OCI-LY1 (cell line): ENCODE results near the gene ALKBH2.
A peak's percentile ranks its signal among the peaks of the same experiment; 100 is the strongest.

Experiments
- H2AFZ ChIP-seq: fragments of 200-600 bp; sonication (generic), shearing (Covaris generic); 2 replicates; pipeline ENCODE4 v1.6.0; 2014; ENCODE audit warnings: antibody characterized with exemption, mild to moderate bottlenecking, low read length
- H3F3A ChIP-seq: fragments of 200-600 bp; sonication (generic), shearing (Covaris generic); 2 replicates; pipeline ENCODE4 v1.6.0; 2014; ENCODE audit warnings: mild to moderate bottlenecking, antibody characterized with exemption, low read length, moderate library complexity; ENCODE audit not compliant: insufficient read depth
- H3K27ac ChIP-seq: fragments of 200-600 bp; sonication (generic); 2 replicates; pipeline ENCODE4 v1.5.1; 2014; ENCODE audit warnings: low read length, mixed run types, mild to moderate bottlenecking, low read depth; ENCODE audit not compliant: poor library complexity, severe bottlenecking
- H3K27me3 ChIP-seq: fragments of 200-600 bp; sonication (generic); 2 replicates; pipeline ENCODE4 v1.6.0; 2014; ENCODE audit warnings: antibody characterized with exemption, mild to moderate bottlenecking, low read length, moderate library complexity; ENCODE audit not compliant: insufficient read depth
- H3K36me3 ChIP-seq: fragments of 200-600 bp; sonication (generic); 2 replicates; pipeline ENCODE4 v1.6.1; 2014; ENCODE audit warnings: mild to moderate bottlenecking, antibody characterized with exemption, low read length, moderate library complexity, mixed read lengths; ENCODE audit not compliant: insufficient read depth
- H3K4me1 ChIP-seq: fragments of 200-600 bp; sonication (generic); 2 replicates; pipeline ENCODE4 v1.5.1; 2014; ENCODE audit warnings: mild to moderate bottlenecking, low read length, moderate library complexity; ENCODE audit not compliant: insufficient read depth, severe bottlenecking
- H3K4me2 ChIP-seq: fragments of 200-600 bp; sonication (generic), shearing (Covaris generic); 2 replicates; pipeline ENCODE4 v1.6.1; 2014; ENCODE audit warnings: low read length
- H3K4me3 ChIP-seq: fragments of 200-600 bp; sonication (generic); 2 replicates; pipeline ENCODE4 v1.5.1; 2014; ENCODE audit warnings: low read length, low read depth, mild to moderate bottlenecking, mixed read lengths; ENCODE audit not compliant: poor library complexity, severe bottlenecking
- H3K79me2 ChIP-seq: fragments of 200-600 bp; shearing (Covaris generic); 2 replicates; pipeline ENCODE4 v1.6.1; 2016; ENCODE audit warnings: mixed run types, low read length, mixed read lengths; ENCODE audit not compliant: insufficient read depth
- H3K9ac ChIP-seq: fragments of 200-600 bp; sonication (generic), shearing (Covaris generic); 2 replicates; pipeline ENCODE4 v1.6.1; 2014; ENCODE audit warnings: mild to moderate bottlenecking, low read length, mixed read lengths
- H3K9me2 ChIP-seq: fragments of 200-600 bp; sonication (generic), shearing (Covaris generic); 2 replicates; pipeline ENCODE4 v1.6.1; 2014; ENCODE audit warnings: low read depth, mild to moderate bottlenecking, low read length, mixed read lengths
- H3K9me3 ChIP-seq: fragments of 200-600 bp; shearing (Covaris generic); 2 replicates; pipeline ENCODE4 v1.6.1; 2014; ENCODE audit warnings: low read length, mixed read lengths
- H4K20me1 ChIP-seq: fragments of 200-600 bp; sonication (generic), shearing (Covaris generic); 2 replicates; pipeline ENCODE4 v1.6.0; 2016; ENCODE audit warnings: mild to moderate bottlenecking, low read length; ENCODE audit not compliant: insufficient read depth
- CTCF ChIP-seq: fragments of 200-600 bp; sonication (generic), shearing (Covaris generic); IDR thresholded peaks from 2 replicates; pipeline ENCODE4 v1.5.1; 2017; ENCODE audit warnings: mild to moderate bottlenecking, antibody characterized with exemption, low read length, moderate library complexity, mixed read lengths
- EZH2 ChIP-seq: fragments of 200-600 bp; sonication (generic), shearing (Covaris generic); IDR thresholded peaks from 2 replicates; pipeline ENCODE4 v1.8.0; 2017; ENCODE audit warnings: borderline replicate concordance, mixed run types, mild to moderate bottlenecking, antibody characterized with exemption, low read length, moderate library complexity, mixed read lengths

ALKBH2 gene

GRCh38 chr12:109098651-109099050, 5.4 kb upstream of the ALKBH2 start:
- TF ChIP-seq EZH2 (no peak), CTCF (no peak)
- H3K9me3 ChIP-seq: no peaks in the 10 kb centered on the region
- no peaks in the 10 kb centered on the region for H3K27me3 ChIP-seq
- H3K27ac ChIP-seq: no peak overlapping the region
- H3K4me3 ChIP-seq: peak overlapping the region; percentile 96
- no peaks in the 10 kb centered on the region for H3F3A ChIP-seq
- peak overlapping the region; percentile 79 for H3K4me2 ChIP-seq
- H3K9me2 ChIP-seq: no peaks in the 10 kb centered on the region
- peak overlapping the region; percentile 74 for H3K9ac ChIP-seq
- peaks cover 44% of the 10 kb centered on the region for H3K36me3 ChIP-seq
- H4K20me1 ChIP-seq: no peaks in the 10 kb centered on the region
- peaks cover 26% of the 10 kb centered on the region for H3K4me1 ChIP-seq
- H3K79me2 ChIP-seq: no peaks in the 10 kb centered on the region
- no peak overlapping the region for H2AFZ ChIP-seq

GRCh38 chr12:109098183-109098604, 4.9 kb upstream of the ALKBH2 start:
- Histone ChIP-seq H3K4me1 (peaks cover 29% of the 10 kb centered on the region), H4K20me1 (no peaks in the 10 kb centered on the region), H3K79me2 (no peaks in the 10 kb centered on the region), H3K27ac (no peak overlapping the region), H3K9me3 (no peaks in the 10 kb centered on the region), H3F3A (no peaks in the 10 kb centered on the region), H3K27me3 (no peaks in the 10 kb centered on the region), H3K4me3 (peak overlapping the region; percentile 96), H3K9ac (peak overlapping the region; percentile 74), H3K36me3 (peaks cover 39% of the 10 kb centered on the region), H2AFZ (no peak overlapping the region), H3K9me2 (no peaks in the 10 kb centered on the region), H3K4me2 (peak overlapping the region; percentile 79)
- TF ChIP-seq CTCF (no peak), EZH2 (no peak)

GRCh38 chr12:109097435-109098182, 4.3 kb upstream of the ALKBH2 start, which contains the start of gene UNG:
Gene UNG (plus strand): TSS chr12:109097597. CDS start chr12:109097680, 83 bp downstream.
- no peak for TF ChIP-seq CTCF
- H3K4me2 ChIP-seq: peak within 1 kb of the TSS; percentile 85
- peak within 1 kb of the TSS; percentile 96 for H3K4me3 ChIP-seq
- H3K4me1 ChIP-seq: peaks cover 35% of the 10 kb centered on the region
- peak within 1 kb of the TSS; percentile 86 for H3K27ac ChIP-seq
- no peak within 1 kb of the TSS for H2AFZ ChIP-seq
- H3K9ac ChIP-seq: peak within 1 kb of the TSS; percentile 93
- no peaks in the 10 kb centered on the region for H3K9me2 ChIP-seq
- H3K36me3 ChIP-seq: peaks cover 37% of the 10 kb centered on the region
- H3K79me2 ChIP-seq: peaks cover 5% of the 10 kb centered on the region
- H3K9me3 ChIP-seq: no peaks in the 10 kb centered on the region
- H3K27me3 ChIP-seq: no peaks in the 10 kb centered on the region
- H3F3A ChIP-seq: no peaks in the 10 kb centered on the region
- H4K20me1 ChIP-seq: no peaks in the 10 kb centered on the region
